HepG2 (cell line): ENCODE data around the gene CTNNBL1. TPM values are rescaled to one million over a fixed set of nuclear protein-coding genes. Genes with fewer than 3 reads are reported as not detected.

Source experiments
- ATAC-seq: fragments of 200-7000 bp; cut with Tn5 transposase; 3 replicates; pipeline ENCODE4 v1.9.1; 2020; ENCODE audit warnings: mild to moderate bottlenecking, moderate library complexity
- BruUV-seq: library from RNA; stranded (reverse); fragments of 400-500 nt; replicated peaks from 2 replicates; lab custom pipeline; 2021; lab: Mats Ljungman, UMichigan
- CTCF ChIA-PET: fragments of 300-600 bp; formaldehyde crosslinking; extraction: SDS; loops from one replicate; lab custom pipeline; 2021; ENCODE audit warnings: low total read pairs, inconsistent platforms, low intra/inter-chr PET ratio; lab: Yijun Ruan, JAX
- POLR2A ChIA-PET: fragments of 350-600 bp; sonication (Branson Sonifier 250); formaldehyde crosslinking; loops from one replicate; lab custom pipeline; 2020; ENCODE audit warnings: antibody characterized with exemption, inconsistent platforms; lab: Yijun Ruan, JAX
- DNase-seq: peaks from one replicate; pipeline ENCODE4 v3.0.0-alpha.2; 2015; ENCODE audit warnings: low spot score
- FAIRE-seq: peaks from 3 replicates; lab custom pipeline; 2011; peaks lifted over from hg19 to GRCh38; lab: Jason Lieb, UNC
- H2AFZ ChIP-seq: one replicate; pipeline ENCODE4 v1.6.1; 2011; ENCODE audit warnings: low read length, inconsistent platforms
- H3K27ac ChIP-seq: fragments of 300-600 bp; 3 replicates; pipeline ENCODE4 v1.8.0; 2011; ENCODE audit warnings: mixed run types, mild to moderate bottlenecking, mixed read lengths, low read length, inconsistent platforms; ENCODE audit not compliant: insufficient read depth; ENCODE audit errors: extremely low read length
- H3K27me3 ChIP-seq, 2 experiments: fragments of 200-600 bp in 1 of 2; 2 replicates in 1 of 2; 3 replicates in 1 of 2; pipeline versions ENCODE4 v1.6.0 to v1.8.0; 2011; ENCODE audit warnings: low read length in 2 of 2, mild to moderate bottlenecking in 2 of 2, moderate library complexity in 2 of 2, inconsistent platforms in 1 of 2; ENCODE audit not compliant: insufficient read depth in 2 of 2, control insufficient read depth in 1 of 2
- H3K36me3 ChIP-seq, 2 experiments: fragments of 200-600 bp in 1 of 2; replicated peaks in 1 of 2; 2 replicates in 1 of 2; 3 replicates in 1 of 2; pipeline versions ENCODE4 v1.5.1 to v1.8.0; 2011; ENCODE audit warnings: low read length in 2 of 2, inconsistent platforms in 1 of 2; ENCODE audit not compliant: insufficient read depth in 2 of 2, control insufficient read depth in 1 of 2
- H3K4me1 ChIP-seq: 2 replicates; pipeline ENCODE4 v1.5.1; 2012; ENCODE audit warnings: low read length, inconsistent platforms; ENCODE audit not compliant: insufficient read depth
- H3K4me2 ChIP-seq: 2 replicates; pipeline ENCODE4 v1.6.0; 2011; ENCODE audit warnings: low read depth, low read length, inconsistent platforms
- H3K4me3 ChIP-seq, 3 experiments: fragments of 200-600 bp in 1 of 3; sonication (generic), shearing (Covaris generic) in 1 of 3; replicated peaks in 1 of 3; 2 replicates each; pipeline ENCODE4 v1.5.1; 2011 to 2016; ENCODE audit warnings: low read length in 3 of 3, inconsistent platforms in 2 of 3, low read depth in 2 of 3, mild to moderate bottlenecking in 2 of 3, control low read depth in 1 of 3, mixed read lengths in 1 of 3; ENCODE audit not compliant: insufficient read depth in 1 of 3
- H3K79me2 ChIP-seq: one replicate; pipeline ENCODE4 v1.6.1; 2011; ENCODE audit warnings: low read length, inconsistent platforms; ENCODE audit not compliant: insufficient read depth
- H3K9ac ChIP-seq: 2 replicates; pipeline ENCODE4 v1.6.0; 2011; ENCODE audit warnings: mild to moderate bottlenecking, low read depth, low read length, inconsistent platforms; ENCODE audit not compliant: insufficient read depth
- H3K9me3 ChIP-seq: 2 replicates; pipeline ENCODE4 v1.5.1; 2012; ENCODE audit warnings: mild to moderate bottlenecking, low read length
- H4K20me1 ChIP-seq: 2 replicates; pipeline ENCODE4 v1.6.0; 2011; ENCODE audit warnings: inconsistent platforms, mild to moderate bottlenecking, low read length, moderate library complexity; ENCODE audit not compliant: insufficient read depth
- FOXP1 ChIP-seq, 2 experiments: fragments of 450-650 bp in 1 of 2; IDR thresholded peaks; 2 replicates each; pipeline ENCODE4 v1.6.1; 2017 to 2018; ENCODE audit warnings: antibody characterized with exemption in 1 of 2
- GLI4 ChIP-seq: sonication (generic); formaldehyde crosslinking; IDR thresholded peaks from 2 replicates; pipeline ENCODE4 v1.5.1; 2020; ENCODE audit warnings: missing genetic modification reagents, mild to moderate bottlenecking, moderate library complexity, borderline replicate concordance
- GTF3A ChIP-seq: sonication (generic); formaldehyde crosslinking; conservative IDR thresholded peaks from 2 replicates; pipeline ENCODE4 v1.4.0; 2020; ENCODE audit warnings: mild to moderate bottlenecking, missing genetic modification reagents
- NCOR1 ChIP-seq: fragments of 200-600 bp; sonication (generic); IDR thresholded peaks from 2 replicates; pipeline ENCODE4 v1.7.0; 2017; ENCODE audit warnings: antibody characterized with exemption, low read length, borderline replicate concordance
- NR1H2 ChIP-seq: sonication (generic); formaldehyde crosslinking; IDR thresholded peaks from 2 replicates; pipeline ENCODE4 v1.8.1; 2022; ENCODE audit warnings: low read depth, missing genetic modification reagents, borderline replicate concordance
- PAX8 ChIP-seq: sonication (generic); formaldehyde crosslinking; IDR thresholded peaks from 2 replicates; pipeline ENCODE4 v1.8.0; 2022; ENCODE audit warnings: mild to moderate bottlenecking, missing genetic modification reagents, borderline replicate concordance
- PRDM15 ChIP-seq: sonication (generic); formaldehyde crosslinking; IDR thresholded peaks from 2 replicates; pipeline ENCODE4 v1.4.0; 2020; ENCODE audit warnings: missing genetic modification reagents
- SUZ12 ChIP-seq: fragments of 150-350 bp; IDR thresholded peaks from 2 replicates; pipeline ENCODE4 v1.6.1; 2014; ENCODE audit warnings: low read depth, low read length
- TBL1XR1 ChIP-seq: fragments of 150-350 bp; IDR thresholded peaks from 2 replicates; pipeline ENCODE4 v1.6.1; 2014; ENCODE audit warnings: borderline replicate concordance, low read length; ENCODE audit not compliant: partially characterized antibody
- ZNF263 ChIP-seq: sonication (generic); formaldehyde crosslinking; IDR thresholded peaks from 2 replicates; pipeline ENCODE4 v1.4.0; 2020; ENCODE audit warnings: missing genetic modification reagents
- ZNF34 ChIP-seq: sonication (generic); formaldehyde crosslinking; IDR thresholded peaks from 2 replicates; pipeline ENCODE4 v1.4.0; 2020; ENCODE audit warnings: mild to moderate bottlenecking, missing genetic modification reagents, borderline replicate concordance
- ZNF484 ChIP-seq: sonication (generic); formaldehyde crosslinking; IDR thresholded peaks from 2 replicates; pipeline ENCODE4 v1.5.1; 2020; ENCODE audit warnings: mild to moderate bottlenecking, low read depth, missing genetic modification reagents, borderline replicate concordance
- ZNF704 ChIP-seq: sonication (generic); formaldehyde crosslinking; IDR thresholded peaks from 2 replicates; pipeline ENCODE4 v1.8.1; 2023; ENCODE audit warnings: mild to moderate bottlenecking, inconsistent platforms, moderate library complexity, missing genetic modification reagents, borderline replicate concordance
- WGBS: methylation state at CpG from one replicate; pipeline ENCODE4 v1.1.6; 2017; ENCODE audit warnings: low lambda C conversion rate; 5-methylcytosine and 5-hydroxymethylcytosine counted together
- in situ Hi-C: cut with HindIII; loops from 2 replicates; pipeline ENCODE4 v1.10.0; 2017; ENCODE audit warnings: low pct_unique_long_range_greater_than_20kb; ENCODE audit not compliant: extremely low pct_ligation_motif_present
- intact Hi-C: fragments of 100-400 bp; cut with micrococcal nuclease; formaldehyde crosslinking; loops from one replicate; pipeline ENCODE4 v1.10.0; 2022; ENCODE audit not compliant: unreplicated experiment
- polyA plus RNA-seq, 8 experiments: library from polyadenylated mRNA; depleted of rRNA in 3 of 8; stranded (reverse) in 7 of 8; unstranded in 1 of 8; fragments of >200 nt; fragmentation: Illumina TruSeq in 4 of 8; extraction: Trizol in 4 of 8; gene quantifications; 2 replicates each; pipeline versions ENCODE4 v1.2.1 to v1.2.3, GENCODE V29; 2011 to 2016; ENCODE audit warnings: low read depth in 4 of 8, missing spikeins in 1 of 8, mixed read lengths in 1 of 8; ENCODE audit not compliant: insufficient read depth in 1 of 8
- total RNA-seq, 5 experiments: library from RNA; depleted of rRNA; stranded (reverse); fragments of >200 nt; fragmentation: Illumina TruSeq; extraction: Trizol; gene quantifications; 2 replicates each; pipeline ENCODE4 v1.2.3, GENCODE V29; 2016; ENCODE audit warnings: low read depth in 1 of 5
- TF ChIP-seq, protein P1 (sequence below): sonication (generic); formaldehyde crosslinking; IDR thresholded peaks from 2 replicates; pipeline ENCODE4 v1.5.1; 2020; ENCODE audit warnings: missing genetic modification reagents, mild to moderate bottlenecking, borderline replicate concordance

Gene CTNNBL1
- total and polyA plus RNA-seq, 2 of the 13 experiments (the other 11 are each of a cell fraction or from before 2014, with no cell fraction given) = 49.3 to 94.6 TPM

GRCh38 chr20:37725855-37726254 is 32.0 kb downstream of the CTNNBL1 start:
- whole genome bisulfite sequencing = 92% methylated on average over 5 of the region's 5 CpGs
- H3K79me2 ChIP-seq = peaks cover 34% of the 10 kb centered on the region

More at GRCh38 chr20:37725855-37726254, 32.0 kb downstream of the CTNNBL1 start:
- in situ Hi-C loops (no loop called here), intact Hi-C loops (no loop called here)
- no peak overlapping the region for H3K27ac ChIP-seq
- no peak overlapping the region for H3K9ac ChIP-seq
- no peaks in the 10 kb centered on the region for H3K9me3 ChIP-seq
- DNase-seq (no peak), ATAC-seq (no peak), FAIRE-seq (no peak)
- ChIA-PET POLR2A (no interaction called here), CTCF (no interaction called here)
- H3K4me2 ChIP-seq = no peak overlapping the region
- no peak overlapping the region for H2AFZ ChIP-seq
- no peak overlapping the region for H3K4me3 ChIP-seq
- no peaks in the 10 kb centered on the region for H4K20me1 ChIP-seq
- H3K4me1 ChIP-seq = peaks cover 51% of the 10 kb centered on the region
- H3K27me3 ChIP-seq = no peaks in the 10 kb centered on the region
- TF ChIP-seq PRDM15 (CRISPR knock-in tag) (no peak), GLI4 (CRISPR knock-in tag) (no peak), NR1H2 (CRISPR knock-in tag) (no peak), ZNF34 (CRISPR knock-in tag) (no peak), ZNF484 (no peak), GTF3A (CRISPR knock-in tag) (no peak), FOXP1 (IDR thresholded peaks at IDR 0.05) (no peak), FOXP1 (CRISPR knock-in tag; IDR thresholded peaks at IDR 0.05) (no peak), SUZ12 (no peak), PAX8 (CRISPR knock-in tag) (no peak), NCOR1 (no peak), TBL1XR1 (no peak), ZNF704 (CRISPR knock-in tag) (no peak), ZNF263 (CRISPR knock-in tag) (no peak)
- TF ChIP-seq, protein P1, sequence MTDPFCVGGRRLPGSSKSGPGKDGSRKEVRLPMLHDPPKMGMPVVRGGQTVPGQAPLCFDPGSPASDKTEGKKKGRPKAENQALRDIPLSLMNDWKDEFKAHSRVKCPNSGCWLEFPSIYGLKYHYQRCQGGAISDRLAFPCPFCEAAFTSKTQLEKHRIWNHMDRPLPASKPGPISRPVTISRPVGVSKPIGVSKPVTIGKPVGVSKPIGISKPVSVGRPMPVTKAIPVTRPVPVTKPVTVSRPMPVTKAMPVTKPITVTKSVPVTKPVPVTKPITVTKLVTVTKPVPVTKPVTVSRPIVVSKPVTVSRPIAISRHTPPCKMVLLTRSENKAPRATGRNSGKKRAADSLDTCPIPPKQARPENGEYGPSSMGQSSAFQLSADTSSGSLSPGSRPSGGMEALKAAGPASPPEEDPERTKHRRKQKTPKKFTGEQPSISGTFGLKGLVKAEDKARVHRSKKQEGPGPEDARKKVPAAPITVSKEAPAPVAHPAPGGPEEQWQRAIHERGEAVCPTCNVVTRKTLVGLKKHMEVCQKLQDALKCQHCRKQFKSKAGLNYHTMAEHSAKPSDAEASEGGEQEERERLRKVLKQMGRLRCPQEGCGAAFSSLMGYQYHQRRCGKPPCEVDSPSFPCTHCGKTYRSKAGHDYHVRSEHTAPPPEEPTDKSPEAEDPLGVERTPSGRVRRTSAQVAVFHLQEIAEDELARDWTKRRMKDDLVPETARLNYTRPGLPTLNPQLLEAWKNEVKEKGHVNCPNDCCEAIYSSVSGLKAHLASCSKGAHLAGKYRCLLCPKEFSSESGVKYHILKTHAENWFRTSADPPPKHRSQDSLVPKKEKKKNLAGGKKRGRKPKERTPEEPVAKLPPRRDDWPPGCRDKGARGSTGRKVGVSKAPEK (CRISPR knock-in tag) = no peak
- no TSS peak for BruUV-seq
- H3K36me3 ChIP-seq = no peaks in the 10 kb centered on the region
